Measurements from ENCODE around the gene ALG12.

Gene ALG12

DNA sequence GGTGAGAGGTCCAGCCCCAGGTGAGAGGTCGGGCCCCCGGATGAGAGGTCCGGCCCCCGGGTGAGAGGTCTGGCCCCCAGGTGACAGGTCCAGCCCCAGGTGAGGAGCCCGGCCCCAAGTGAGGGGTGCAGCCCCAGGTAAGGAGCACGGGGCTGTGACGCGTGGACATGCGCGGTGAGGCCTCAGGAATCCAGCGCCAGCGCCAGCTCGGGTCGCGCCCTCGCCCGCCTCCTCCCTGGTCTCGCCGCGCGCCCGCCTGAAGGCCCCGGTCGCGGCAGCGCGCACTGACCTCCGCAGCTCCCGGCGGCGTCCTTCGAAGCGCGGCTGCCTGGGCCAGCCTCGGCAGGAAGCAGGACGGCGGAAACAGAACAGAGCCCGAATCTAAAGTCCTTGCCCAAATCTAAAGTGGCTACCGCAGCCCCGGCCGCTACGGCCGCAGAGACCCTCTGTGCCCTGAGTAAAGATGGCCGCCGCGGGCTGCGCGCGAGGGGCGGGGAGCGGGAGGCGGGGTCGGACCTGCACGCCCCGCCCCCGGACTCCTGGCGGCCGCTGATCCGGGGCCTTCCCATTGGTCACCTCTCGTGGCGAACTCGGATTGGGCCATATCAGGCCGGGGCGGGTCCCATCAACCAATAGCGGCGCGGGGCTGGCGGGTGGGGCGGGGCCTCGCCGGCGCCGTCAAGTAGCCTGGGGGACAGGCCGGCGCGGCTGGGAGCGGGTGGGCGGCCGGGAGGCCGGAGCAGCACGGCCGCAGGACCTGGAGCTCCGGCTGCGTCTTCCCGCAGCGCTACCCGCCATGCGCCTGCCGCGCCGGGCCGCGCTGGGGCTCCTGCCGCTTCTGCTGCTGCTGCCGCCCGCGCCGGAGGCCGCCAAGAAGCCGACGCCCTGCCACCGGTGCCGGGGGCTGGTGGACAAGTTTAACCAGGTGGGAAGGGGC is at the start of gene ALG12, which contains the start of gene CRELD2:
Gene ALG12, minus strand, starts transcription at position 465 of the 937 bp plus-strand sequence. CDS start 4,673 bp downstream, outside the sequence.
Gene CRELD2, plus strand, starts transcription at position 661 of the 937 bp plus-strand sequence. Its CDS starts 136 bp downstream, at position 797.
- peak; percentile 93 for DNase-seq

DNA sequence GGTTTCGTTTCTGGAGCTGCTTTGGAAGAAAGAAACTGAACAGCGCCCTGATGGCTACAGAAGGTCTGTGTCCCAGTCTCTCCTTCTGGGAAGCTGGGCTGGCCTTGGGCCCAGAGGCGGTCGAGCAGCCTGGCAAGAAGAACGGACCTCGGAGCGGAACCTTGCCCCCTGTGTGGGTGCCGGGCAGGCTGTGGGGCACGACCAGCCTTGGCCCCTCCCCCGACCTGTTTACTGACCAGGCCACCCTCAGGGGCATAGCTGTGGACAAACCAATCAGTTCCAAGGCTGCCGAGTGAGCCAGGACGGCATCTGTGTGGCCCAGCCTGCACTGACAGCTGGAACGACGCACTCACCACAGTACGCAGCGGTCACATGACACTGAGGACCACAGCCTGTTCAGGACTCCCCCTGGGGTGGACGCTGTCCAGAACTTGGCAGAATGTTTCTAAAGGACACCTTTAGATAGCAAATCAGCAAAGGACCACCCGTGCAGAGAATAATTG is 49.5 kb upstream of the ALG12 start:
- peak; percentile 7 for DNase-seq

DNA sequence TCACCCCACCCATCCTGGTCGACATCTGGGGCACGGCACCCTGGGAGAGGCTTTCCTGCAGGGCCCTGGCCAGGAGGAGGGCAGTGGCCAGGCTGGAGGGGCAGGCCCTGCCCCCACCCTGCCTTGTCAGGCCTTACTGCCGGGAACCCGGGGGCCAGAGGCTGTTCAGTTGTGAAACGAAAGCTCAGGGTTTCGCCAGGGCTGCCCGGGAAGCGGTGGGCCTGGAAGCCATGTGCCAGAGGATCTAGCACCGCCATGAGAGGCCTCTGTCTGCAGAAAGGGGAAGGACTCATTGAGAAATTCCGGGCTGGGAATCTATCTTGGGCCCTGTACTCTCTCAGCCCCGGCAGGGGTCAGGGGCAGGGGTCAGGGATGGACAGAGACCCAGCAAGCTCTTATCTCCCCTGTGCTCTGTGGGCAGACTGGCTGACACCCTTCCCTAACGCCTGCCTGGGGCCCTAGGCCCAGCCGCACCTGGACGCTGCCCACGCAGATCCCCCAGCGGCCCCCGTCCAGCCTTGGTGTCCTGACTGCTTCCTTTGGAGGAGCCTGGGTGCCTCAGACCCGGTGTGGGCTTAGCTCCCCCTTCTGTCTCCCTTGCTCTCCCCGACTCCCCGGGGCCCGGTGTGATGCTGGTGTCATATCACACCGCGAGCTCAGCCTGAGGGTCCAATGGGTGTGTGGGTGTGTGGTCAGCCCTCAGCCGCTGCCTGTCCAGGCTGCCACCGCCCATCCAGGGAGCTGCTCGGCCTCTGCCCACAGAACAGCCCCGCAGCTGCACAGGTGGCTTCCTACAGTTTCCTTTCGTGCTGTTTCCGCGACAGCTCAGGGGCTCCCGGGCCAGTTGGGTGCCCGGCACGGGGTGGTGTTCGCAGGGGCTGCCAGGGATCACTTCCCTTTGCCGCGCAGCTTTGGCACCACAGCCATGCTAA is 48.8 kb upstream of the ALG12 start:
- peak; percentile 10 for DNase-seq

DNA sequence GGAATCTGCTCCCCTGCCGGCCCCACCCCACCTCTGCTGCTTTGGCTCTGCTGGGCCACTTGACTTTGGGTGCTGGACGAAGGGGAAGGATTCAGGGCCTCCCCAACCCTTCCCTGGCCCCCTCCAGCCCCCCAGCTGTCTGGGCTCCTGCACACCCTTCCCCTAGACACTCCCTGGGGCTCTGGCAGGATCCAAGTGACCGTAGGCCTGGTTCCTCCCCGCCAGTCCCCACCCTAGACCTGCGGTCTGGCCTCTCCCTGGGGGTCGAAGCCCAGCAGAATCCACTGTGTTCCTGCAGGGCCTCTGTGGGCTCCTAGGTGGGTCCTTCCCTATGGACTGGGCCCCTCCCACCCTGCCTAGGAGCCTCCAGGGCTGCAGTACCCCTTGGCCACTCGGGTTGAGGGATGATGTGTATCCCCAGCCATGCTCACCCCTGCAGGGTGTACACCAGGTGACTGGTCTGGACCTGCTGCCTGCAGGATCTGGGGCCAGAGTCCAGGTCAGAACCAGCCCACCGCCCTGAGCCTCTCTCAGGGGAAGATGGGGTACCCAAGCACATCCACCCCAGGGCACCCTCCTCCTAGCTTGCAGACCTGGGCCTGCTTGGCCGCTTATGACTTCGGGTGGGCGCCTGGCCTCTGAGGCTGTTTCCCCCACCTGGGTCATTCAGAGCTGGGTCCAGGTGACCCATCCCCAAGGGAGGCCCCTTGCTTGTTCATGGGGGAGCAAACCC is 48.0 kb upstream of the ALG12 start:
- peak; percentile 10 for DNase-seq

DNA sequence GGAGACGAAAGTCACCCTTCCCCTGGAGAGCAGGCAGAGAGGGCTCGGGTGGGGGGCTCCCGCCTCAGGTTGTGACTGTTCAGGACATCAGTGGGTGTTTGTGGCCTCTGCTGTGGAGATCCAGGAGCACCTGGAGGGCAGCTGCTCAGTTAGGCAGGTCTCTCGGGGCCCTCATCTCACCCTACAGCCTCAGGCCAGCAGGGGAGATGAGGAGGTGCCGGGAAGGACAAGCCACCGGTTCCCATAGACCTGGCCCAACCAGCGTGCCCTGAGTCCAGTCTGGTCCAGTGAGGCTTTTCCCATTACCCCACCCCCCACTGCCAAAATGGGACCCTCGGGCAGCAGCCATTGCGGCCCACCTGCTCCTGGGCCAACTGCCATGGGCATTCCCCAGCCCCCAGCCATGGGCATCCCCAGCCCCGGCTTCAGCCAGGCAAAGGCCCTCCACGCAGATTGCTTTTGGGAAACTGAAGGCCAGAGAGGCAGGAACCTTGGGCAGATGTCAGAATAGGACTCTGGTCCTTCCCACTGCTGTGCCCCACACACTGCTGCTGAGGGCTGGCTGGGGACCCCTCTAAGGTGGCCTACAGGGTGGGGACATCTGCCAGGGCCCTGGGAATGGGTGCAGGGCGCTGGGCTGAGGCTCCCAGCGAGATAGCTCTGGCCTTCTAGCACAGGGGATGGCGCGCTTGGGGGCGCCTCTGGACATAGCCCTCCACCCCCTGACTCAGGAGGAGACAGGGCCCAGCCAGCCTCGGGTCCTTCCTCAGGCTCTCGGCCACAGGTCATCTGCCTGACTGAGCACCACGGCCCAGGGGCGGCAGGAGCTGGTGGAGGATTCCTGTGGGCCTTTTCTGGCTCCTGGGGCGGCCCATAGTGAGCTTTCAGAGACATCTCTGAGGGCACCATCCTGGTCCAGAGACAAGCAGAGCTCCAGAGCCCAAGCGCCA is 47.1 kb upstream of the ALG12 start:
- DNase-seq = peak; percentile 12

DNA sequence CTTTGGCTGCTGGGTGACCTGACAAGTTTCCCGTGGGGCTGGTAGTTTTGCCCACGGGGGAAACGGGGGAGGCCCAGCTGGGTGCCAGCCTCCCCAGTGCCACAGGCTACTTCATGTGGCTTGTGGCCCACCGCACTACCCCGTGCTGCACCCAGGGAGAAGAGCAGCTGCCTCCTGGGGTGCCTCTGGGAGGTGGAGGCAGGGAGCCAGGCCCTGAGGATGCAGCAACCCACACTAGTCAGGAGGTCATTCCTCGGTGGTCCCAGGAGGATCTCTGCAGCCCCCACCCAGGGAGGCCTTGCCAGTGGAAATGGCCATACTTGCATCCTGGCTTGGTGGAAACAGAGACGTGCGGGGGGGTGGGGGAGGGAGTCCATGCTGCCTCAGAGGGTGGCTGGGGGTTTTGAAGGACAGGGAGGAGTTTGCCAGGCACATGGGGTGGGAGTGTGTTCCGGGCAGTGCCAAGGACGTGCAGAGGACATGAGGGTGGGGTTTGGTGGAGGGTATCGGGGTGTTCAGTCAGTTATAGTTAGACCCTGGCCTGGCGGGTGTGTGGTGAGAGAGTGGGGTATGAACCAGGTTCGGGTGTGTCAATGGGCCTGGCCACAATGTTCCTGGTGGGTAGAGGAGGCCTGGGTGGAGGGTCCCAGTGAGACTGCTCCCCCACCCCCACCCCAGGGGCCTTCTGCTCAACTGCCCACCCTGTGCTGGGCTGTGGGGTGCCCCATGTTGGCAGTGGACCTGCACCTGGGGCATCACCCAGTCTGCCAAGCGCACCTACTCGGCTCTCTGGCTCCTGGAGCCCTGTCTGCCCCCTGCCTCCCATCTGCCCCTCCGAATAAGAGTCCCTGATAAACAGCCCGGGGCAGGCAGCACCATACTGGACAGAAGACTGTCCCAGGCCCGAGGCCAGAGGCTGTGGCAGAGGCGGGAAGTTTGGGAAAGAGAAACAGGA is 46.2 kb upstream of the ALG12 start:
- peak; percentile 18 for DNase-seq

DNA sequence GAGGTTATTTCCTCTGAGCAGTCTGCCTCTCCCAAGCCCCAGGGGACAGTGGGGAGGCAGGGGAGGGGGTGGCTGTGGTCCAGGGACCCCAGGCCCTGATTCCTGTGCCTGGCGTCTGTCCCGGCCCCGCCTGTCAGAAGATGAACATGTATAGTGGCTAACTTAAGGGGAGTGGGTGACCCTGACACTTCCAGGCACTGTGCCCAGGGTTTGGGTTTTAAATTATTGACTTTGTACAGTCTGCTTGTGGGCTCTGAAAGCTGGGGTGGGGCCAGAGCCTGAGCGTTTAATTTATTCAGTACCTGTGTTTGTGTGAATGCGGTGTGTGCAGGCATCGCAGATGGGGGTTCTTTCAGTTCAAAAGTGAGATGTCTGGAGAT is 45.4 kb upstream of the ALG12 start:
- DNase-seq = peak; percentile 18

DNA sequence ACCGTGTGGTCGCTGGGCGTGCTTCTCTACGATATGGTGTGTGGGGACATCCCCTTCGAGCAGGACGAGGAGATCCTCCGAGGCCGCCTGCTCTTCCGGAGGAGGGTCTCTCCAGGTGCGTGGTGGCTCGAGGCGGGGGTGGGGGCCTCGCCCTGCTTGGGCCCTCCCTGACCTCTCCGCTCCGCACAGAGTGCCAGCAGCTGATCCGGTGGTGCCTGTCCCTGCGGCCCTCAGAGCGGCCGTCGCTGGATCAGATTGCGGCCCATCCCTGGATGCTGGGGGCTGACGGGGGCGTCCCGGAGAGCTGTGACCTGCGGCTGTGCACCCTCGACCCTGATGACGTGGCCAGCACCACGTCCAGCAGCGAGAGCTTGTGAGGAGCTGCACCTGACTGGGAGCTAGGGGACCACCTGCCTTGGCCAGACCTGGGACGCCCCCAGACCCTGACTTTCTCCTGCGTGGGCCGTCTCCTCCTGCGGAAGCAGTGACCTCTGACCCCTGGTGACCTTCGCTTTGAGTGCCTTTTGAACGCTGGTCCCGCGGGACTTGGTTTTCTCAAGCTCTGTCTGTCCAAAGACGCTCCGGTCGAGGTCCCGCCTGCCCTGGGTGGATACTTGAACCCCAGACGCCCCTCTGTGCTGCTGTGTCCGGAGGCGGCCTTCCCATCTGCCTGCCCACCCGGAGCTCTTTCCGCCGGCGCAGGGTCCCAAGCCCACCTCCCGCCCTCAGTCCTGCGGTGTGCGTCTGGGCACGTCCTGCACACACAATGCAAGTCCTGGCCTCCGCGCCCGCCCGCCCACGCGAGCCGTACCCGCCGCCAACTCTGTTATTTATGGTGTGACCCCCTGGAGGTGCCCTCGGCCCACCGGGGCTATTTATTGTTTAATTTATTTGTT is 44.8 kb upstream of the ALG12 start:
- DNase-seq = peak; percentile 34

DNA sequence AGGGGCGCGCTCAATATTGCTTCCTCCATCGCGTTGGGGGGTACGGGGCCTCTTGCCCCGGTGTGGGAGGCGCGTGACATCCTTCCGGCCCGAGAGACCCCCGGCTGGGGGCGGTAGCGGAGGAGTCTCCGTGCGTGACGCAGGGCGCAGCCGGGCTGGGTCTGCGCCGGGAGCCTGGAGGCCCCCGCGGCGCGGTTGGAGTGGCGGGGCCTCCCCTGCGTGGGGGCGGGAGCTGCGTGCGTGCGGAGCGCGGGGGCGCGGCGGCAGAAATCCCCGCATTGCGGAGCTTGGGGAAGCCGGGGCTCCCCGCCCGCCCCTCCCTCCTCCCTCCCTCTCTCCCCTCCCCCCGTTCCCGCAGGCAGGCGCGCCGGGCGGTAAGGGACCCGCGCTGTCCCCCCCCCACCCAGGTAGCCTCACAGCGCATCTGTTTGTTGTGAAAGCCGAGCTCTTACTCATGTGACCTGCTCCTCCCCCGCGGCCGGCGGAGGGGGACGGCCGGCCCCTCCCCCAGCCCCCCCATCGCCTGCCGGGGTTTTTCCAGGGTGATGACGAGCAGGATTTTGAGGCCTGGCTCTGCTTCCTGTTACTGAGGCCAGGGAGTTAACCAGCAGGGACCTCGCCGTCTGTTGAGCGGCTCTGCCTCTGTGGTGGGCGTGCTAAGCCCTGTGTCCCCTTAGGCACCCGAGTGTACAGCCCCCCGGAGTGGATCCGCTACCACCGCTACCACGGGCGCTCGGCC is 43.9 kb upstream of the ALG12 start:
- DNase-seq = peak; percentile 77

DNA sequence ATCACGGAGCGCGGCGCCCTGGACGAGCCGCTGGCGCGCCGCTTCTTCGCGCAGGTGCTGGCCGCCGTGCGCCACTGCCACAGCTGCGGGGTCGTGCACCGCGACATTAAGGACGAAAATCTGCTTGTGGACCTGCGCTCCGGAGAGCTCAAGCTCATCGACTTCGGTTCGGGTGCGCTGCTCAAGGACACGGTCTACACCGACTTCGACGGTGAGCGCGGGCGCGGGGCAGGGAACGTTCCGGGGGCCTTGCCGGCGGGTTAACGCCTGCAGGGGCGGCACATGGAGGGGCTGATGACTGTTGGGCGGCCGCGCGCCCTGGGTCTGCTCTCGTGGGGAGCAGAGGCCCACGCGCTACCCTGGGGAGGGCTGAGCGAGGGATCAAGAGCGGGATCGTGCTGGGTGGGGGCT is 43.4 kb upstream of the ALG12 start:
- DNase-seq = no peak

DNA sequence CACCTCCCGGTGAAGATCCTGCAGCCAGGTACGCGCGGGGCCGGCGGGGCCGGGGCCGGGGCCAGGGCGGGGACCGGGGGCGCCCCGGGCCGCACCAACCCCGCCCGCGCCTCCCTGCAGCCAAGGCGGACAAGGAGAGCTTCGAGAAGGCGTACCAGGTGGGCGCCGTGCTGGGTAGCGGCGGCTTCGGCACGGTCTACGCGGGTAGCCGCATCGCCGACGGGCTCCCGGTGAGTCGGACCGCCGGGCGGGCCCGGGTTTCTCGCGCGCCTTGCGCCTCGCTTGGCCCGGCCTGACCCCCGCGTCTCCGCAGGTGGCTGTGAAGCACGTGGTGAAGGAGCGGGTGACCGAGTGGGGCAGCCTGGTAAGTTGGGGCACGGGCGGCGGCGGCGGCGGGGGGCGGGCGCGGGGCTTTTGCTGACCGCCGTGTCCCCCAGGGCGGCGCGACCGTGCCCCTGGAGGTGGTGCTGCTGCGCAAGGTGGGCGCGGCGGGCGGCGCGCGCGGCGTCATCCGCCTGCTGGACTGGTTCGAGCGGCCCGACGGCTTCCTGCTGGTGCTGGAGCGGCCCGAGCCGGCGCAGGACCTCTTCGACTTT is 42.9 kb upstream of the ALG12 start:
- DNase-seq = no peak

DNA sequence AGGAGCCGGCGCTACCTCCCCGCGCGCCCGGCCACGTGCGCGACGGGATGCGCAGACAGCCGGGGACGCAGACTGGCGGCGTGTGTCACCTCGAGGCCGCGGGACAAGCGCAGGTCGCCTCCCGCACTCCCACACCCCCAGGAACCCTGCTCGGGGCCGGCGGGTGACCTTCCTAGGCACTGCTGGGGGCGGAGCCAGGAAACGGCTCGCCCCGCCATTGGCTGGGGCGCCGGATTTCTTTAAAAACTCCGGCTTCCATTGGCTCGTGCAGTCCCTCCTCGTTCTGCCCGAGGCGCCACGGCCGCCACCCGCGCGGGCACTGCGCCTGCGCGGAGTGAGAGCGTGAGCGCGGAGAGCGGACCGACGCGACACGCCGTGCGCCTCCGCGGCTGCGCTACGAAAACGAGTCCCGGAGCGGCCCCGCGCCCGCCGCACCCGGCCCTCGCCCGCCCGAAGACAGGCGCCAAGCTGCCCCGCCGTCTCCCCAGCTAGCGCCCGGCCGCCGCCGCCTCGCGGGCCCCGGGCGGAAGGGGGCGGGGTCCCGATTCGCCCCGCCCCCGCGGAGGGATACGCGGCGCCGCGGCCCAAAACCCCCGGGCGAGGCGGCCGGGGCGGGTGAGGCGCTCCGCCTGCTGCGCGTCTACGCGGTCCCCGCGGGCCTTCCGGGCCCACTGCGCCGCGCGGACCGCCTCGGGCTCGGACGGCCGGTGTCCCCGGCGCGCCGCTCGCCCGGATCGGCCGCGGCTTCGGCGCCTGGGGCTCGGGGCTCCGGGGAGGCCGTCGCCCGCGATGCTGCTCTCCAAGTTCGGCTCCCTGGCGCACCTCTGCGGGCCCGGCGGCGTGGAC is 42.1 kb upstream of the ALG12 start, which contains the start of gene PIM3:
Gene PIM3, plus strand, starts transcription at position 614 of the 846 bp plus-strand sequence. Its CDS starts 176 bp downstream, at position 790.
- DNase-seq = peak; percentile 99

DNA sequence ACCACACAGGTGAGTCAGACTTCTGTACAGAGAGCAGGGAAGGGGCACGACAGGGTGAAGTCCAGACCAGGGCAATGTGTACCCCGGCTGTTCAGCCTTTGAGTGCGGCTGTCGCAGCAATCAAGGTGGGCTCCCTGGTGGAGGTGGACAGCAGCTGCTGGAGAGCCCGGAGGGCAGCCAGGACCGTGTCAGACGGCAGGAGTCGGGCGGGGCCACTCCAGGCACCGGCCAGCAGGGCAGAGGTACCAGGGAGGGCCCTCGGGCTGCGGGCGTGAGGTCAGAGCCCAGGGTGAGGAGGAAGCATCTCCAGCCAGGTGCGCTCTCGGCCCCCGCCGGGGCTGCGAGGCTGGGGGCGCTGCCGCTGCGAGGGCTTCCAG is 41.5 kb upstream of the ALG12 start:
- peak; percentile 63 for DNase-seq

DNA sequence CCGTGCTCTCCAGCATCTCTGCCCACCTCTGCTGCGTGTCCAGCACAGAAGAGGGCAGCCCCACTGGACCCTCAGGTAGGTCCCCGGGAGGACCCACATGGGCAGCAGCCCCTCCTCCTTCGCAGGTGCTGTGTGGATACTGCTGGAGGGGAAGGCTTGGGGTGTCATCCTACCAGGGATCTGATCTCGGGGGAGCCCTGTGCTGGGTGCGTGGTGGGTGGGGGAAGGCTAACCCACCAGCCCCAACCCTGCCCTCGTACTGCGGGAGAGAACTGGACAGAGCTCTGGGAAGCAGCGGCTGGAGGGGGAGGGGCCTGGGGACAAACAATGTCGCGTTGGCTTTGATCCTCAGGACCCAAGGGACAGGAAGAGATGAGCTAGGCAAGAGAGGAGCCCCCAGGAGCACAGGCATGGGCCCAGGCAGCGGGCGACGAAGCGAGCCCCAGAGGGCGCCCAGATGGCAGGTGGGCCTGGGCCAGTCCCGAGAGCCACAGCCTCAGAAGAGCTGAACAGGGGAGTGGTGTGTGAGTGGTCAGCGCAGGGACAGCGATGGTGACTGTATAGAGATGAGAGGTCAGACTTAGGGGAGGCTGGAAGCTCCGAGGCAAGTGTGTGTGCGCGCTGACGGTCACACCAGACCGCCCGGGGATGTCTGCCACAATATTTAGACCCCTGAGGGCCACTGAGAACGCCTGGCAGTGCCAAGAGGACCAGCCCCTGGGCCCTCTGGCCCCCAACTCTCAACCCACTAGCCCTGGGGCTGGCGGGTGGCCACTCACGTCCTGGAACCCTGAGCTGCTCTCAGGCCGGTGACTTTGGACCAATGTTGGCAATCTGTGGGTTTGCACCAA is 40.9 kb upstream of the ALG12 start:
- no peak for DNase-seq

DNA sequence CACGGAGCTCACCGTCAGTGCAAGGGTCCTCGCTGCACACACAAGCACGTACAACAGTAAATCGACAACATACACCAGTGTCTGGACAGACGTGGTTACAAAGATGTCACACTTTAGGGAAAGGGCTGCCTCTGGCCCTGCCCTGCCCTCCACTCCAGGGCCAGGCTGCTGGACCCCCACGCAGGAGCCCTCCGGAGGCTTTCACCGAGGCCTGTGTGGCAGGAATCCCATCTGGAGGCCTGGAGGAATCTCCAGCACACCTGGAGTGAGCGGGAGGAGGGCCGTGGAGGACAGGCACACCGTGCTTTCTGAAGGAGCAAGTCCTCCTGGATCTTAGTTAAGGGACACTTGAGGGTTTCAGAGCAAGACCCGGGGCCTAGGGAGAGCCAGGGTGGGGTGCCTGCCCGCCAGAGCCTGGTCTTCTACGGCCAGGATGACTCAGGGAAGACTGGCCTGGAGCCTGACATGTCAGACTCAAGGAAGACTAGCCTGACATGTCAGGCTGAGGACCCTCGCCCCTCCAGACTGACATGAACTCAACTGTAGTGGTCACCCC is 40.2 kb upstream of the ALG12 start:
- DNase-seq = no peak
